ENCODE measurements around the gene APOC3. TPM values are rescaled to one million over a fixed set of nuclear protein-coding genes. Genes with fewer than 3 reads are reported as not detected.

APOC3 gene
- total and polyA plus RNA-seq, 9 of the 15 experiments (the other 6 are each of a cell fraction or from before 2014, with no cell fraction given), result 1.1 TPM; not detected in 8

- TF ChIP-seq ZBTB11 (CRISPR knock-in tag; IDR thresholded peaks at IDR 0.05) (no peak), ZNF3 (CRISPR knock-in tag; IDR thresholded peaks at IDR 0.05) (no peak), ILF3 (IDR thresholded peaks at IDR 0.05; ENCODE audit: borderline replicate concordance) (no peak), ZNF740 (CRISPR knock-in tag; IDR thresholded peaks at IDR 0.05) (no peak), ZNF740 (tag; IDR thresholded peaks at IDR 0.05) (no peak), ZNF766 (CRISPR knock-in tag; conservative IDR thresholded peaks at IDR 0.05) (no peak), FOXK2 (conservative IDR thresholded peaks at IDR 0.05 in 1 of 2, IDR thresholded peaks at IDR 0.05 in 1 of 2; ENCODE audit: low read depth in 2 of 2) (0 out of 4 replicates have a peak, but pooled peaks of 1 of the 2 experiments have one; percentile 5), GTF2B (IDR thresholded peaks at IDR 0.05; ENCODE audit: extremely low read depth, insufficient read length) (no peak), PML (IDR thresholded peaks at IDR 0.05; ENCODE audit: low read length) (no peak), ZBTB26 (CRISPR knock-in tag; IDR thresholded peaks at IDR 0.05) (0 out of 2 replicates have a peak, but pooled peaks have one; percentile 61), XRCC4 (IDR thresholded peaks at IDR 0.05; ENCODE audit: extremely low read depth, insufficient read depth, insufficient read length) (no peak), ZNF695 (CRISPR knock-in tag; IDR thresholded peaks at IDR 0.05) (no peak), HOMEZ (CRISPR knock-in tag; IDR thresholded peaks at IDR 0.05) (no peak), NONO (IDR thresholded peaks at IDR 0.05; ENCODE audit: low read depth in 2 of 2, low read length in 1 of 2) (no peak), ELF4 (CRISPR knock-in tag; IDR thresholded peaks at IDR 0.05) (peak; percentile 6; the same call in 1 of the 2 replicates), ZNF511 (CRISPR knock-in tag; IDR thresholded peaks at IDR 0.05) (no peak), FOXA3 (CRISPR knock-in tag; conservative IDR thresholded peaks at IDR 0.05 in 1 of 2, IDR thresholded peaks at IDR 0.05 in 1 of 2) (no peak)
These were observed 41.2 kb upstream of the APOC3 start (continued) for GRCh38 chr11:116788534-116788933.

All from K562 (cell line).